CD14-positive monocyte (primary cell): Measurements from ENCODE around the gene EDN3. TPM values are rescaled to one million over a fixed set of nuclear protein-coding genes. Genes with fewer than 3 reads are reported as not detected.
A peak's percentile ranks its signal among the peaks of the same experiment; 100 is the strongest.
"Not testable (repeated sequence)": the region's sequence is repeated elsewhere in the genome, so short reads cannot be mapped to it uniquely, and the experiment has no call there.

ENCODE experiments used
- DNase-seq, 3 donors: peaks; one replicate each; pipeline ENCODE4 v3.0.0-alpha.2; 2011 to 2022
- H2AFZ ChIP-seq: 2 replicates; pipeline ENCODE4 v1.6.0; 2012; ENCODE audit warnings: mild to moderate bottlenecking, low read depth, low read length, inconsistent platforms; ENCODE audit not compliant: insufficient read depth, poor library complexity, severe bottlenecking
- H3K27ac ChIP-seq, 2 donors: 1 replicate in 1 of 2; 2 replicates in 1 of 2; pipeline ENCODE4 v1.5.1; 2012 to 2013; ENCODE audit warnings: low read length in 2 of 2, control low read depth in 1 of 2, inconsistent platforms in 1 of 2, low read depth in 1 of 2, mild to moderate bottlenecking in 1 of 2
- H3K27me3 ChIP-seq, 2 donors: one replicate each; pipeline versions ENCODE4 v1.6.0 to v1.6.1; 2011 to 2013; ENCODE audit warnings: low read length in 2 of 2; ENCODE audit not compliant: control insufficient read depth in 2 of 2, insufficient read depth in 2 of 2
- H3K36me3 ChIP-seq, 2 donors: replicated peaks in 1 of 2; 1 replicate in 1 of 2; 2 replicates in 1 of 2; pipeline versions ENCODE4 v1.5.1 to v1.6.1; 2012 to 2013; ENCODE audit warnings: low read length in 2 of 2, control low read depth in 1 of 2, inconsistent platforms in 1 of 2, mild to moderate bottlenecking in 1 of 2; ENCODE audit not compliant: insufficient read depth in 2 of 2, control insufficient read depth in 1 of 2
- H3K4me1 ChIP-seq, 2 donors: 1 replicate in 1 of 2; 2 replicates in 1 of 2; pipeline versions ENCODE4 v1.5.1 to v1.6.1; 2012 to 2013; ENCODE audit warnings: low read length in 2 of 2, control low read depth in 1 of 2, inconsistent platforms in 1 of 2, mild to moderate bottlenecking in 1 of 2, moderate library complexity in 1 of 2; ENCODE audit not compliant: insufficient read depth in 2 of 2, control insufficient read depth in 1 of 2
- H3K4me2 ChIP-seq: replicated peaks from 2 replicates; pipeline ENCODE3; 2012; ENCODE audit warnings: low read length, moderate library complexity, mild to moderate bottlenecking; ENCODE audit not compliant: poor library complexity, severe bottlenecking; ENCODE audit errors: extremely low read depth
- H3K4me3 ChIP-seq, 3 experiments: fragments of 200-600 bp in 1 of 3; sonication (generic) in 1 of 3; replicated peaks in 1 of 3; 1 replicate in 2 of 3; 2 replicates in 1 of 3; pipeline ENCODE4 v1.5.1; 2011 to 2013; ENCODE audit warnings: low read length in 3 of 3, mild to moderate bottlenecking in 3 of 3, control low read depth in 2 of 3, low read depth in 2 of 3, inconsistent platforms in 1 of 3, moderate library complexity in 1 of 3
- H3K79me2 ChIP-seq: 2 replicates; pipeline ENCODE4 v1.6.0; 2012; ENCODE audit warnings: mild to moderate bottlenecking, control low read depth, inconsistent platforms, low read length, moderate library complexity; ENCODE audit not compliant: insufficient read depth
- H3K9ac ChIP-seq: 2 replicates; pipeline ENCODE4 v1.6.0; 2017; ENCODE audit warnings: low read length, mild to moderate bottlenecking; ENCODE audit not compliant: insufficient read depth, poor library complexity, severe bottlenecking
- H3K9me3 ChIP-seq, 2 donors: replicated peaks in 1 of 2; 1 replicate in 1 of 2; 2 replicates in 1 of 2; pipeline versions ENCODE4 v1.5.1 to v1.6.1; 2012 to 2013; ENCODE audit warnings: low read length in 2 of 2, control low read depth in 1 of 2; ENCODE audit not compliant: control insufficient read depth in 1 of 2, insufficient read depth in 1 of 2
- H4K20me1 ChIP-seq: 2 replicates; pipeline ENCODE4 v1.6.0; 2012; ENCODE audit warnings: mild to moderate bottlenecking, low read length, control low read depth, moderate library complexity; ENCODE audit not compliant: insufficient read depth
- H3K27ac Mint-ChIP-seq, 7 donors: one replicate each; pipeline ENCODE4 v1.8.0; 2020; ENCODE audit warnings: mild to moderate bottlenecking in 7 of 7, mixed read lengths in 7 of 7, moderate library complexity in 6 of 7, inconsistent platforms in 2 of 7
- H3K27me3 Mint-ChIP-seq, 3 donors: one replicate each; pipeline ENCODE4 v1.8.0; 2021 to 2022; ENCODE audit warnings: low read depth in 3 of 3, mild to moderate bottlenecking in 3 of 3, mixed read lengths in 3 of 3, moderate library complexity in 3 of 3, inconsistent platforms in 1 of 3
- H3K36me3 Mint-ChIP-seq, 2 donors: one replicate each; pipeline ENCODE4 v1.8.0; 2020; ENCODE audit warnings: mixed read lengths in 2 of 2, inconsistent platforms in 1 of 2, mild to moderate bottlenecking in 1 of 2
- H3K4me1 Mint-ChIP-seq: one replicate; pipeline ENCODE4 v1.8.0; 2020; ENCODE audit warnings: mild to moderate bottlenecking, mixed read lengths
- H3K4me3 Mint-ChIP-seq, 2 donors: one replicate each; pipeline ENCODE4 v1.8.0; 2020; ENCODE audit warnings: mild to moderate bottlenecking in 2 of 2, mixed read lengths in 2 of 2, moderate library complexity in 1 of 2
- H3K9me3 Mint-ChIP-seq, 7 donors: one replicate each; pipeline ENCODE4 v1.8.0; 2020 to 2022; ENCODE audit warnings: mixed read lengths in 7 of 7, mild to moderate bottlenecking in 6 of 7, moderate library complexity in 6 of 7, inconsistent platforms in 2 of 7
- CTCF ChIP-seq: fragments of 200-600 bp; IDR thresholded peaks from one replicate; pipeline ENCODE4 v1.8.0; 2022; ENCODE audit warnings: antibody characterized with exemption, mild to moderate bottlenecking
- WGBS: methylation state at CpG from one replicate; pipeline ENCODE4 v1.1.5; 2013; ENCODE audit warnings: missing lambda C conversion rate; ENCODE audit not compliant: insufficient coverage; 5-methylcytosine and 5-hydroxymethylcytosine counted together
- intact Hi-C, 2 donors: fragments of 100-400 bp; cut with micrococcal nuclease; formaldehyde crosslinking; loops; one replicate each; pipeline versions ENCODE4 v1.15.0 to v1.15.1; 2023
- polyA plus RNA-seq, 3 donors: library from polyadenylated mRNA; depleted of rRNA in 1 of 3; unstranded in 2 of 3; stranded (reverse) in 1 of 3; fragments of 300-500 nt in 2 of 3; fragments of >200 nt in 1 of 3; fragmentation: Illumina TruSeq in 2 of 3; gene quantifications; 1 replicate in 2 of 3; 2 replicates in 1 of 3; pipeline ENCODE4 v1.2.3, GENCODE V29; 2012 to 2021

The EDN3 gene
- polyA plus RNA-seq, 3 donors: not detected

- no peak overlapping the region for H3K9ac ChIP-seq
- no peaks in the 10 kb centered on the region for H4K20me1 ChIP-seq
- peaks cover 0 to 9% of the 10 kb centered on the region in 2 donors for H3K9me3 ChIP-seq
- intact Hi-C loops: no loop called here
- no peak overlapping the region for H3K27ac ChIP-seq
- H3K4me3 ChIP-seq: no peak overlapping the region
- no peaks in the 10 kb centered on the region for H3K27me3 ChIP-seq
- H3K79me2 ChIP-seq: no peaks in the 10 kb centered on the region
- H3K4me1 ChIP-seq: peaks cover 4 to 10% of the 10 kb centered on the region in 2 donors
- no peak for DNase-seq
- no peak overlapping the region for H3K4me2 ChIP-seq
- Mint-ChIP-seq H3K9me3 (peaks cover 7 to 16% (median 10%) of the 10 kb centered on the region in 7 donors), H3K4me1 (peaks cover 4% of the 10 kb centered on the region), H3K4me3 (no peak overlapping the region), H3K27ac (no peak overlapping the region), H3K27me3 (peaks cover 0 to 3% (median 0%) of the 10 kb centered on the region in 3 donors), H3K36me3 (no peaks in the 10 kb centered on the region)
- H3K36me3 ChIP-seq: no peaks in the 10 kb centered on the region
- no peak for TF ChIP-seq CTCF
- 93% methylated on average over 11 of the region's 12 CpGs for WGBS
- no peak overlapping the region for H2AFZ ChIP-seq
Measured at GRCh38 chr20:59340201-59340885, 39.9 kb downstream of the EDN3 start.

- peaks cover 7 to 19% (median 10%) of the 10 kb centered on the region in 7 donors for H3K9me3 Mint-ChIP-seq
- not testable (repeated sequence) for H3K27ac Mint-ChIP-seq
- WGBS: 67% methylated on average over 4 of the region's 4 CpGs
Measured at GRCh38 chr20:59341285-59342022, 41.0 kb downstream of the EDN3 start.

More at GRCh38 chr20:59341285-59342022, 41.0 kb downstream of the EDN3 start:
- H3K9me3 ChIP-seq, H4K20me1 ChIP-seq, H3K36me3 ChIP-seq, H3K4me2 ChIP-seq, H3K79me2 ChIP-seq, H3K27ac ChIP-seq, H3K27me3 Mint-ChIP-seq, intact Hi-C loops, H3K4me3 Mint-ChIP-seq, H3K27me3 ChIP-seq, H3K4me1 Mint-ChIP-seq, H3K4me3 ChIP-seq, H3K9ac ChIP-seq, H3K36me3 Mint-ChIP-seq: not testable (repeated sequence)
- peak overlapping the region; percentile 46 for H2AFZ ChIP-seq
- H3K4me1 ChIP-seq: peaks cover 4 to 10% of the 10 kb centered on the region in 2 donors
- DNase-seq: peak; percentile 4 to 36 (median 25)
